ENCODE measurements around the gene TSPAN17.

- TF ChIP-seq POLR2A (IDR thresholded peaks at IDR 0.05) = no peak
- TF ChIP-seq, protein P1, sequence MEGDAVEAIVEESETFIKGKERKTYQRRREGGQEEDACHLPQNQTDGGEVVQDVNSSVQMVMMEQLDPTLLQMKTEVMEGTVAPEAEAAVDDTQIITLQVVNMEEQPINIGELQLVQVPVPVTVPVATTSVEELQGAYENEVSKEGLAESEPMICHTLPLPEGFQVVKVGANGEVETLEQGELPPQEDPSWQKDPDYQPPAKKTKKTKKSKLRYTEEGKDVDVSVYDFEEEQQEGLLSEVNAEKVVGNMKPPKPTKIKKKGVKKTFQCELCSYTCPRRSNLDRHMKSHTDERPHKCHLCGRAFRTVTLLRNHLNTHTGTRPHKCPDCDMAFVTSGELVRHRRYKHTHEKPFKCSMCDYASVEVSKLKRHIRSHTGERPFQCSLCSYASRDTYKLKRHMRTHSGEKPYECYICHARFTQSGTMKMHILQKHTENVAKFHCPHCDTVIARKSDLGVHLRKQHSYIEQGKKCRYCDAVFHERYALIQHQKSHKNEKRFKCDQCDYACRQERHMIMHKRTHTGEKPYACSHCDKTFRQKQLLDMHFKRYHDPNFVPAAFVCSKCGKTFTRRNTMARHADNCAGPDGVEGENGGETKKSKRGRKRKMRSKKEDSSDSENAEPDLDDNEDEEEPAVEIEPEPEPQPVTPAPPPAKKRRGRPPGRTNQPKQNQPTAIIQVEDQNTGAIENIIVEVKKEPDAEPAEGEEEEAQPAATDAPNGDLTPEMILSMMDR (IDR thresholded peaks at IDR 0.05) = no peak
Observed at GRCh38 chr5:176692839-176693476, 45.7 kb downstream of the TSPAN17 start.

Data from lower leg skin (tissue), 3 donors.